Breast epithelium (tissue), 3 donors: Measurements from ENCODE around the gene LELP1.

ENCODE experiments used
- CTCF ChIP-seq, 3 donors: fragments of 450-650 bp; IDR thresholded peaks; one replicate each; pipeline ENCODE4 v1.5.1; 2016 to 2017; ENCODE audit warnings: antibody characterized with exemption in 3 of 3, mild to moderate bottlenecking in 3 of 3, moderate library complexity in 3 of 3
- POLR2A ChIP-seq: fragments of 450-650 bp; IDR thresholded peaks from one replicate; pipeline ENCODE4 v1.6.1; 2016; ENCODE audit warnings: antibody characterized with exemption, mild to moderate bottlenecking, moderate library complexity
- POLR2AphosphoS5 ChIP-seq, 3 donors: sonication (generic); formaldehyde crosslinking; IDR thresholded peaks; one replicate each; pipeline ENCODE4 v1.6.1; 2017; ENCODE audit warnings: antibody characterized with exemption in 3 of 3

- TF ChIP-seq CTCF (IDR thresholded peaks at IDR 0.05): no peak
- no peak for TF ChIP-seq POLR2A
- no peak for TF ChIP-seq POLR2AphosphoS5 (IDR thresholded peaks at IDR 0.05)
Observed at GRCh38 chr1:153180556-153180955, 22.7 kb upstream of the LELP1 start.
